T-helper 1 cell treated with Interleukin-12 subunit alpha and Interleukin-12 subunit beta and Interleukin-4 antibody, amounts not matched to agents 30 μg/mL and 1 μg/mL, for 36 hours (primary cell): ENCODE data around the gene ERAP2.
A peak's percentile ranks its signal among the peaks of the same experiment; 100 is the strongest.

ENCODE experiments used
- H3K27ac Mint-ChIP-seq: one replicate; pipeline ENCODE4 v1.8.0; 2021; ENCODE audit warnings: mild to moderate bottlenecking, mixed read lengths
- H3K27me3 Mint-ChIP-seq: one replicate; pipeline ENCODE4 v1.8.0; 2021; ENCODE audit warnings: low read depth, mixed read lengths
- H3K36me3 Mint-ChIP-seq: one replicate; pipeline ENCODE4 v1.8.0; 2021; ENCODE audit warnings: low read depth, mixed read lengths
- H3K4me1 Mint-ChIP-seq: one replicate; pipeline ENCODE4 v1.8.0; 2021; ENCODE audit warnings: low read depth, mixed read lengths
- H3K4me3 Mint-ChIP-seq: one replicate; pipeline ENCODE4 v1.8.0; 2021; ENCODE audit warnings: mild to moderate bottlenecking, moderate library complexity, mixed read lengths
- H3K9me3 Mint-ChIP-seq: one replicate; pipeline ENCODE4 v1.8.0; 2021; ENCODE audit warnings: mixed read lengths

The ERAP2 gene

DNA sequence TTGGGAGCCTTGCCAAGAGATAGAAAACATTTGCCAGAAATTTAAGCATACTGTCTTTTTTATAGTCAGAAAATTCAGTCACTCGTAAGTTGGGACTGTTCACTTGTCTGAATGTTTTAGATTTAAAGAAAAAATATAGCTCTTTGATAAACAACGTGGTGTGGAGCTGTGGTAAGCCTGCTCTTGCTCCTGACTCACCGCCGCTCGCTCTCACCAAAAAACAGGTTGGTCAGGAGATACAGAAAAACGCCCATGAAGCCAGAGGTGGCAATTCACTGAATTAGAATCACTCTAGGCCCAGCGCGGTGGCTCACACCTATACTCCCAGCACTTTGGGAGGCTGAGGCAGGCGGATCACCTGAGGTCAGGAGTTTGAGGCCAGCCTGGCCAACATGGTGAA, 65.8 kb downstream of the ERAP2 start:
- no peaks in the 10 kb centered on the region for H3K27me3 Mint-ChIP-seq
- H3K27ac Mint-ChIP-seq, result no peak overlapping the region
- H3K4me3 Mint-ChIP-seq, result no peak overlapping the region
- peaks cover 33% of the 10 kb centered on the region for H3K36me3 Mint-ChIP-seq
- peaks cover 53% of the 10 kb centered on the region for H3K4me1 Mint-ChIP-seq
- H3K9me3 Mint-ChIP-seq, result no peaks in the 10 kb centered on the region

DNA sequence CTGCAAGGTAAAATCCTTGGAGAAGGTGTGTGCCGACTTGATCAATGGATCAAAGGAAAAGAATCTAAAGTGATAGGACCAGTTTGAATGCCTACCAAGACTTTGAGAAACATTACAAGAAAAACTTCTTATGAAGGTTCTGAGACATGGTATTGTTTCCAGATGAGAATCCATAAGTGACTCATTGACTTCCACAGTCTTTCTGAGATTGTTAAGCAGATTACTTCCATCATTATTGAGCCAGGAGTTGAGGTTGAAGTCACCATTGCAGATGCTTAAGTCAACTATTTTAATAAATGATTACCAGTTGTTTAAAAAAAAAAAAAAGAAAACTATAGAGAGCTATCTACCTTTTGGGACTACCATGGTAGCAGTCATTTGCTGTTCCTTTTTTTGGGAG, 66.6 kb downstream of the ERAP2 start:
- peaks cover 29% of the 10 kb centered on the region for H3K36me3 Mint-ChIP-seq
- no peaks in the 10 kb centered on the region for H3K9me3 Mint-ChIP-seq
- H3K27ac Mint-ChIP-seq, result no peak overlapping the region
- peaks cover 49% of the 10 kb centered on the region for H3K4me1 Mint-ChIP-seq
- no peak overlapping the region for H3K4me3 Mint-ChIP-seq
- H3K27me3 Mint-ChIP-seq, result no peaks in the 10 kb centered on the region

- Mint-ChIP-seq H3K9me3 (no peaks in the 10 kb centered on the region), H3K4me1 (peaks cover 40% of the 10 kb centered on the region), H3K36me3 (peaks cover 25% of the 10 kb centered on the region), H3K4me3 (no peak overlapping the region), H3K27me3 (no peaks in the 10 kb centered on the region), H3K27ac (no peak overlapping the region)
These were observed 67.5 kb downstream of the ERAP2 start for GRCh38 chr5:96943799-96944198.

- no peaks in the 10 kb centered on the region for H3K27me3 Mint-ChIP-seq
- peaks cover 39% of the 10 kb centered on the region for H3K4me1 Mint-ChIP-seq
- H3K36me3 Mint-ChIP-seq, result peaks cover 25% of the 10 kb centered on the region
- no peak overlapping the region for H3K4me3 Mint-ChIP-seq
- no peak overlapping the region for H3K27ac Mint-ChIP-seq
- H3K9me3 Mint-ChIP-seq, result no peaks in the 10 kb centered on the region
These were observed 69.0 kb downstream of the ERAP2 start for GRCh38 chr5:96945144-96945897.

- Mint-ChIP-seq H3K4me1 (peaks cover 31% of the 10 kb centered on the region), H3K36me3 (peaks cover 19% of the 10 kb centered on the region), H3K4me3 (no peak overlapping the region), H3K27ac (no peak overlapping the region), H3K9me3 (no peaks in the 10 kb centered on the region), H3K27me3 (no peaks in the 10 kb centered on the region)
These were observed 70.1 kb downstream of the ERAP2 start for GRCh38 chr5:96946381-96946780.

- Mint-ChIP-seq H3K4me3 (no peak overlapping the region), H3K27ac (no peak overlapping the region), H3K9me3 (no peaks in the 10 kb centered on the region), H3K36me3 (peaks cover 14% of the 10 kb centered on the region), H3K4me1 (peaks cover 35% of the 10 kb centered on the region), H3K27me3 (no peaks in the 10 kb centered on the region)
These were observed 75.9 kb downstream of the ERAP2 start for GRCh38 chr5:96952118-96952750.

DNA sequence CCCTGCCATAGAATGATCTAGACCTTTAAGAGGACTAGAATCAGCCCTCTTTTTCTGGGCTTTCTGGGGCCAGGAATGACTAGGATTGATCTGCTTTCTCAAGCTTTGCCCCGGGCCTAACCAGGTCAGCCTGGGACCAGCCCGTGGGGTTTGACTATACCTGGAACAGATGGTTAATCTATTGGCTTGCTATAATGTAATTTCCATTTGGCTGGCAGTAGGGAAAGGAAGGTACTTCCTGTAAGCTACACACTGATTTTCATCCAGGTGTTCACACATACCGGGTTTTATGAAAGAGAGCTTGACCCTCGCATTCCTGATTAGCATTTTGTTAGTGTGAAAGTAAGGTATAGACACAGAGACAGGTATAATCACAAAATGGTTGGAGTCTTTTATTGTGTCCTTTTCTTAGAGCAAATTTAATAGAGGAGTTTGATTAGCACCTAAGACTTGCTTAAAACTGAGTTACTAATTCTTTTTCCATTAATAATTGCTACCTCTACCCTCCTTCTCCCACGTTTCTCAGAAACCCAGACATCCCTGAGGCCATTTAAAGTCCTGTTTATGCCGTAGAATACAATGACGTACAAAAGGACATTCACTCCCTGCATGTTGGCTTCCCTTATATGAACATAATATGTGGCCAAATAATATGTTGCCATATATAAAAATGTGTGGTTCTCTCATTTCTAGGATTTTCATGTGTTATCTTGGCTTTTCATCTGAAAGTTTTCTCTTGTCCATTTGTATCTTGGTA, 76.9 kb downstream of the ERAP2 start:
- Mint-ChIP-seq H3K27me3 (no peaks in the 10 kb centered on the region), H3K9me3 (no peaks in the 10 kb centered on the region), H3K4me3 (no peak overlapping the region), H3K4me1 (peaks cover 42% of the 10 kb centered on the region), H3K27ac (no peak overlapping the region), H3K36me3 (peaks cover 12% of the 10 kb centered on the region)

GRCh38 chr5:96957254-96958049, 81.2 kb downstream of the ERAP2 start:
- peaks cover 10% of the 10 kb centered on the region for H3K36me3 Mint-ChIP-seq
- peak overlapping the region; percentile 50 for H3K4me3 Mint-ChIP-seq
- no peaks in the 10 kb centered on the region for H3K27me3 Mint-ChIP-seq
- H3K9me3 Mint-ChIP-seq, result no peaks in the 10 kb centered on the region
- H3K27ac Mint-ChIP-seq, result peak overlapping the region; percentile 81
- peaks cover 55% of the 10 kb centered on the region for H3K4me1 Mint-ChIP-seq

- peaks cover 13% of the 10 kb centered on the region for H3K36me3 Mint-ChIP-seq
- H3K27ac Mint-ChIP-seq, result no peak overlapping the region
- H3K27me3 Mint-ChIP-seq, result no peaks in the 10 kb centered on the region
- H3K9me3 Mint-ChIP-seq, result no peaks in the 10 kb centered on the region
- peaks cover 60% of the 10 kb centered on the region for H3K4me1 Mint-ChIP-seq
- H3K4me3 Mint-ChIP-seq, result no peak overlapping the region
These were observed 82.7 kb downstream of the ERAP2 start for GRCh38 chr5:96958977-96959376.

GRCh38 chr5:96961053-96961452, 84.8 kb downstream of the ERAP2 start:
- Mint-ChIP-seq H3K4me1 (peaks cover 69% of the 10 kb centered on the region), H3K9me3 (no peaks in the 10 kb centered on the region), H3K4me3 (peak overlapping the region; percentile 43), H3K27ac (peak overlapping the region; percentile 75), H3K36me3 (peaks cover 27% of the 10 kb centered on the region), H3K27me3 (no peaks in the 10 kb centered on the region)

GRCh38 chr5:96962540-96962991, 86.3 kb downstream of the ERAP2 start:
- Mint-ChIP-seq H3K27me3 (no peaks in the 10 kb centered on the region), H3K4me1 (peaks cover 57% of the 10 kb centered on the region), H3K27ac (peak overlapping the region; percentile 89), H3K36me3 (peaks cover 32% of the 10 kb centered on the region), H3K9me3 (no peaks in the 10 kb centered on the region), H3K4me3 (peak overlapping the region; percentile 76)

DNA sequence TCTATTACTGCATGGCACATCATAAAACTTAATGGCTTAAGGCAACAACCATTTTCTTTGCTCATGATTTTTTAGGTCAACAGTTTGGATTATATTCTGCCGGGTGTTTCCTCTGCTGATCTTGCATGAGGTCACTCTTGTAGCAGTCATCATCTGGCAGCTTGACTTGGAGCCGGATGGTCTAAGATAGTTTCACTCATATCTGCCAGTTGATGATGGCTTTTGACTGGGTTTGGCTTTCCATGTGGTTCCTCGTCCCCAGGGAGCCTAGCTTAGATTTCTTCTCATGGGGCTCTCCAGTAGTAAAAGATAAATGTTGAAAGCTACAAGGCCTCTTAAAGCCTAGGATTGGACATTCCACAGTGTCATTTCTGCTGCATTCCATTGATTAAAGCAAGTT, 87.0 kb downstream of the ERAP2 start:
- no peaks in the 10 kb centered on the region for H3K27me3 Mint-ChIP-seq
- no peaks in the 10 kb centered on the region for H3K9me3 Mint-ChIP-seq
- H3K4me3 Mint-ChIP-seq, result peak overlapping the region; percentile 76
- peaks cover 32% of the 10 kb centered on the region for H3K36me3 Mint-ChIP-seq
- peaks cover 50% of the 10 kb centered on the region for H3K4me1 Mint-ChIP-seq
- peak overlapping the region; percentile 89 for H3K27ac Mint-ChIP-seq

DNA sequence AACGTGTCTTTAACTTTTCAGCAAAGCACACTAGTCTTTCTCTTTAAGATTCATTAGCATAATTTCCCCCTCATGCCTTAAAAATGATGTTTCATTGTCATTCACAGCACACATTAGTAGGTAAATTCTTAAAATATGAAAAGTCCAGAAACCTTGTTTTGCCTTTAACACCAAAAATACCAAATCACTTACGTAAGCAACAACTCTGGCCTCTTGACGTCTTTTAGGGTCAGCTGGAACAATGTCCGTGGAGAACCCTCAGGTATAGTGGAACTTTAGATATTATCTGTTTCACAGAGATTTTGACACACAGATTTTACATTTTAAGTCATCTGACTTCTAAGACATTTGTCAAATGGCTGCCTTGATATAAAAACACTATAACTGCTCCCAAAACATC, 90.5 kb downstream of the ERAP2 start:
- H3K36me3 Mint-ChIP-seq, result peaks cover 32% of the 10 kb centered on the region

GRCh38 chr5:96967400-96967799, 91.1 kb downstream of the ERAP2 start:
- Mint-ChIP-seq H3K4me3 (no peak overlapping the region), H3K27ac (no peak overlapping the region), H3K36me3 (peaks cover 32% of the 10 kb centered on the region), H3K9me3 (no peaks in the 10 kb centered on the region), H3K4me1 (peaks cover 49% of the 10 kb centered on the region), H3K27me3 (no peaks in the 10 kb centered on the region)

More for the DNA sequence above, 90.5 kb downstream of the ERAP2 start:
- Mint-ChIP-seq H3K4me1 (peaks cover 52% of the 10 kb centered on the region), H3K27ac (no peak overlapping the region), H3K27me3 (no peaks in the 10 kb centered on the region), H3K9me3 (no peaks in the 10 kb centered on the region), H3K4me3 (no peak overlapping the region)
